K562 (cell line): Measurements from ENCODE around the gene TM2D3. TPM values are rescaled to one million over a fixed set of nuclear protein-coding genes. Genes with fewer than 3 reads are reported as not detected.

Source experiments
- CBX3 ChIP-seq, 2 experiments: IDR thresholded peaks; 1 replicate in 1 of 2; 2 replicates in 1 of 2; pipeline ENCODE4 v1.6.1; 2012; ENCODE audit warnings: inconsistent platforms in 2 of 2, low read length in 2 of 2, borderline replicate concordance in 1 of 2, control low read depth in 1 of 2
- DIDO1 ChIP-seq: fragments of 450-650 bp; IDR thresholded peaks from 2 replicates; pipeline ENCODE4 v1.6.1; 2016; ENCODE audit warnings: low read depth, missing biosample characterization, missing genetic modification characterization
- EHMT2 ChIP-seq: fragments of 450-650 bp; IDR thresholded peaks from 2 replicates; pipeline ENCODE4 v1.6.1; 2018; ENCODE audit warnings: antibody characterized with exemption
- NCOR1 ChIP-seq: fragments of 450-650 bp; IDR thresholded peaks from 2 replicates; pipeline ENCODE4 v1.6.1; 2016; ENCODE audit warnings: mild to moderate bottlenecking, moderate library complexity
- NR0B1 ChIP-seq: fragments of 450-650 bp; IDR thresholded peaks from one replicate; pipeline ENCODE4 v1.6.1; 2018; ENCODE audit warnings: mild to moderate bottlenecking, moderate library complexity; ENCODE audit not compliant: partially characterized antibody
- TAF1 ChIP-seq: IDR thresholded peaks from 2 replicates; pipeline ENCODE4 v1.6.1; 2011; ENCODE audit warnings: mild to moderate bottlenecking, low read length, moderate library complexity; ENCODE audit not compliant: insufficient read depth, control insufficient read depth, severe bottlenecking; ENCODE audit errors: extremely low read depth
- ZBTB1 ChIP-seq: sonication (generic); formaldehyde crosslinking; IDR thresholded peaks from 2 replicates; pipeline ENCODE4 v1.8.1; 2023; ENCODE audit warnings: missing genetic modification reagents, low read depth, mild to moderate bottlenecking, borderline replicate concordance
- ZHX1 ChIP-seq: fragments of 150-350 bp; conservative IDR thresholded peaks from 2 replicates; pipeline ENCODE4 v1.6.1; 2014; ENCODE audit warnings: low read length
- ZNF239 ChIP-seq: fragments of 250-450 bp; sonication (Bioruptor Pico); IDR thresholded peaks from 2 replicates; pipeline ENCODE4 v1.4.0; 2020; ENCODE audit warnings: mild to moderate bottlenecking
- polyA plus RNA-seq, 8 experiments: library from polyadenylated mRNA; depleted of rRNA in 4 of 8; stranded (reverse) in 5 of 8; unstranded in 3 of 8; fragments of >200 nt; fragmentation: Nextera tagmentation in 2 of 8; fragmentation: Illumina TruSeq in 1 of 8; extraction: Ambion mirVana in 2 of 8; extraction: Trizol in 1 of 8; gene quantifications; 2 replicates each; pipeline versions ENCODE4 v1.2.1 to v1.2.3, GENCODE V29; 2011 to 2014; ENCODE audit warnings: inconsistent platforms in 1 of 8, missing spikeins in 1 of 8
- total RNA-seq, 7 experiments: library from RNA; depleted of rRNA in 6 of 7; stranded (reverse); fragments of >200 nt in 6 of 7; fragmentation: Illumina TruSeq in 2 of 7; extraction: Trizol in 2 of 7; gene quantifications; 2 replicates each; pipeline versions ENCODE4 v1.2.1 to v1.2.3, GENCODE V29; 2011 to 2021; ENCODE audit warnings: low replicate concordance in 1 of 7
- TF ChIP-seq, protein P1 (sequence below): fragments of 250-450 bp; sonication (Bioruptor Pico); IDR thresholded peaks from 2 replicates; pipeline ENCODE4 v1.8.0; 2022; ENCODE audit warnings: moderate library complexity, mild to moderate bottlenecking, inconsistent platforms
- TF ChIP-seq, protein P2 (sequence below): sonication (generic); formaldehyde crosslinking; IDR thresholded peaks from 2 replicates; pipeline ENCODE4 v1.8.1; 2023; ENCODE audit warnings: missing genetic modification reagents, mild to moderate bottlenecking, borderline replicate concordance
- TF ChIP-seq, protein P3 (sequence below): fragments of 250-450 bp; sonication (Bioruptor Pico); IDR thresholded peaks from 2 replicates; pipeline ENCODE4 v1.5.0; 2021; ENCODE audit warnings: mild to moderate bottlenecking, borderline replicate concordance

Gene TM2D3
- total and polyA plus RNA-seq, 9 of the 15 experiments (the other 6 are each of a cell fraction or from before 2014, with no cell fraction given) = 16.5 to 67.9 (median 31.3) TPM

GRCh38 chr15:101652098-101652785, at the start of gene TM2D3 (continued):
- TF ChIP-seq TAF1 = peak; percentile 92
- peak; percentile 89 for TF ChIP-seq DIDO1 (tag)
- TF ChIP-seq ZNF239 (CRISPR knock-in tag) = no peak
- TF ChIP-seq ZHX1 = peak; percentile 20; the same call in 1 of the 2 replicates
- TF ChIP-seq, protein P1, sequence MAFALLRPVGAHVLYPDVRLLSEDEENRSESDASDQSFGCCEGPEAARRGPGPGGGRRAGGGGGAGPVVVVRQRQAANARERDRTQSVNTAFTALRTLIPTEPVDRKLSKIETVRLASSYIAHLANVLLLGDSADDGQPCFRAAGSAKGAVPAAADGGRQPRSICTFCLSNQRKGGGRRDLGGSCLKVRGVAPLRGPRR = no peak
- TF ChIP-seq, protein P2, sequence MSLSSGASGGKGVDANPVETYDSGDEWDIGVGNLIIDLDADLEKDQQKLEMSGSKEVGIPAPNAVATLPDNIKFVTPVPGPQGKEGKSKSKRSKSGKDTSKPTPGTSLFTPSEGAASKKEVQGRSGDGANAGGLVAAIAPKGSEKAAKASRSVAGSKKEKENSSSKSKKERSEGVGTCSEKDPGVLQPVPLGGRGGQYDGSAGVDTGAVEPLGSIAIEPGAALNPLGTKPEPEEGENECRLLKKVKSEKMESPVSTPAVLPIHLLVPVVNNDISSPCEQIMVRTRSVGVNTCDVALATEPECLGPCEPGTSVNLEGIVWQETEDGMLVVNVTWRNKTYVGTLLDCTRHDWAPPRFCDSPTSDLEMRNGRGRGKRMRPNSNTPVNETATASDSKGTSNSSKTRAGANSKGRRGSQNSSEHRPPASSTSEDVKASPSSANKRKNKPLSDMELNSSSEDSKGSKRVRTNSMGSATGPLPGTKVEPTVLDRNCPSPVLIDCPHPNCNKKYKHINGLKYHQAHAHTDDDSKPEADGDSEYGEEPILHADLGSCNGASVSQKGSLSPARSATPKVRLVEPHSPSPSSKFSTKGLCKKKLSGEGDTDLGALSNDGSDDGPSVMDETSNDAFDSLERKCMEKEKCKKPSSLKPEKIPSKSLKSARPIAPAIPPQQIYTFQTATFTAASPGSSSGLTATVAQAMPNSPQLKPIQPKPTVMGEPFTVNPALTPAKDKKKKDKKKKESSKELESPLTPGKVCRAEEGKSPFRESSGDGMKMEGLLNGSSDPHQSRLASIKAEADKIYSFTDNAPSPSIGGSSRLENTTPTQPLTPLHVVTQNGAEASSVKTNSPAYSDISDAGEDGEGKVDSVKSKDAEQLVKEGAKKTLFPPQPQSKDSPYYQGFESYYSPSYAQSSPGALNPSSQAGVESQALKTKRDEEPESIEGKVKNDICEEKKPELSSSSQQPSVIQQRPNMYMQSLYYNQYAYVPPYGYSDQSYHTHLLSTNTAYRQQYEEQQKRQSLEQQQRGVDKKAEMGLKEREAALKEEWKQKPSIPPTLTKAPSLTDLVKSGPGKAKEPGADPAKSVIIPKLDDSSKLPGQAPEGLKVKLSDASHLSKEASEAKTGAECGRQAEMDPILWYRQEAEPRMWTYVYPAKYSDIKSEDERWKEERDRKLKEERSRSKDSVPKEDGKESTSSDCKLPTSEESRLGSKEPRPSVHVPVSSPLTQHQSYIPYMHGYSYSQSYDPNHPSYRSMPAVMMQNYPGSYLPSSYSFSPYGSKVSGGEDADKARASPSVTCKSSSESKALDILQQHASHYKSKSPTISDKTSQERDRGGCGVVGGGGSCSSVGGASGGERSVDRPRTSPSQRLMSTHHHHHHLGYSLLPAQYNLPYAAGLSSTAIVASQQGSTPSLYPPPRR (CRISPR knock-in tag) = no peak; the same call in none of the 2 replicates
- no peak for TF ChIP-seq NR0B1
- TF ChIP-seq EHMT2 = no peak
- peak; percentile 13; the same call in 1 of the 2 replicates for TF ChIP-seq NCOR1
- no peak for TF ChIP-seq CBX3 (IDR thresholded peaks at IDR 0.05; ENCODE audit: borderline replicate concordance in 1 of 2, low read length in 2 of 2)
- no peak for TF ChIP-seq ZBTB1 (CRISPR knock-in tag)
- TF ChIP-seq, protein P3, sequence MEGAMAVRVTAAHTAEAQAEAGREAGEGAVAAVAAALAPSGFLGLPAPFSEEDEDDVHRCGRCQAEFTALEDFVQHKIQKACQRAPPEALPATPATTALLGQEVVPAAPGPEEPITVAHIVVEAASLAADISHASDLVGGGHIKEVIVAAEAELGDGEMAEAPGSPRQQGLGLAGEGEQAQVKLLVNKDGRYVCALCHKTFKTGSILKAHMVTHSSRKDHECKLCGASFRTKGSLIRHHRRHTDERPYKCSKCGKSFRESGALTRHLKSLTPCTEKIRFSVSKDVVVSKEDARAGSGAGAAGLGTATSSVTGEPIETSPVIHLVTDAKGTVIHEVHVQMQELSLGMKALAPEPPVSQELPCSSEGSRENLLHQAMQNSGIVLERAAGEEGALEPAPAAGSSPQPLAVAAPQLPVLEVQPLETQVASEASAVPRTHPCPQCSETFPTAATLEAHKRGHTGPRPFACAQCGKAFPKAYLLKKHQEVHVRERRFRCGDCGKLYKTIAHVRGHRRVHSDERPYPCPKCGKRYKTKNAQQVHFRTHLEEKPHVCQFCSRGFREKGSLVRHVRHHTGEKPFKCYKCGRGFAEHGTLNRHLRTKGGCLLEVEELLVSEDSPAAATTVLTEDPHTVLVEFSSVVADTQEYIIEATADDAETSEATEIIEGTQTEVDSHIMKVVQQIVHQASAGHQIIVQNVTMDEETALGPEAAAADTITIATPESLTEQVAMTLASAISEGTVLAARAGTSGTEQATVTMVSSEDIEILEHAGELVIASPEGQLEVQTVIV (CRISPR knock-in tag) = no peak
